HG03060 (cell line): ENCODE data around the gene ADGRV1.
"Not testable (repeated sequence)": the region's sequence is repeated elsewhere in the genome, so short reads cannot be mapped to it uniquely, and the experiment has no call there.

Experiments used
- ATAC-seq: cut with Tn5 transposase; IDR thresholded peaks from one replicate; pipeline ENCODE4 v1.9.1; 2021; ENCODE audit warnings: low read depth, moderate number of reproducible peaks; ENCODE audit not compliant: unreplicated experiment

ADGRV1 gene

GRCh38 chr5:90802474-90803317 lies 244.1 kb downstream of the ADGRV1 start:
- no peak for ATAC-seq

DNA sequence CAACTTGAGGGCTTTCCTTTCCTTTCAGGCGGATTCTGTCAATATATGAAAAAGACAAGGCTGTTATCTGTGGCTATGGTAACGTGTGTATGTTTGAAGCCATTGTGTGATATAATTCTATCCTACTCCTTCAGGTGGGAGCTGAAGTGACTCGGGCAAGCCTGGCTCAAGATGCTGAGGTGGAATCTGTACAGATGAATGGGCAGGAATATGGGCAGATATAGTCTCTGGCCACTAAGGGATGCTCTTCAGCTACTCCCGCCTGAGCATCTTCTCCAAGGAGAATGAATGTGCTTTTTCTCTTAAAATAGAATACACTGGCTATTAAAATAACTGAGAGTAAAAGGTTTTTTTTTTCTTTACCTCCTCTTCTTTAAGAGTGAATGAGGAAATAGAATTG lies 244.8 kb downstream of the ADGRV1 start:
- no peak for ATAC-seq

DNA sequence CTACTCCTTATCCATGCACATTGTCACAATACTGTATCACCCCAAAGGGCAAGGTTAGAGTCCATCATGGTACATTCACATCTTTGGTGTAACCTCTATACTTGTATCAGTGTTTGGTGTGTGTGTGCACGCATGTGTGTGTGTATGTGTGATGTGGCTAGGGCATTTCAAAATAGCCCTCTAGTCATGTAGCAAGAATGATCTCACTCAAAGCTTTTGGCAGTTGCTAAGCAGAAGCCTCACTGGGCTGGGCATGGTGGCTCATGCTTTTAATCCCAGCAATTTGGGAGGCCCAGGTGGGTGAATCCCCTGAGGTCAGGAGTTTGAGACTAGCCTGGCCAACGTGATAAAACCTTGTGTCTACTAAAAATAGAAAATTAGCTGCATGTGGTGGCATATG lies 245.3 kb downstream of the ADGRV1 start:
- no peak for ATAC-seq

- ATAC-seq, result no peak
These were observed 248.9 kb downstream of the ADGRV1 start for GRCh38 chr5:90807496-90807895.

GRCh38 chr5:90809311-90810056 lies 250.9 kb downstream of the ADGRV1 start:
- no peak for ATAC-seq

- no peak for ATAC-seq
These were observed 251.6 kb downstream of the ADGRV1 start for GRCh38 chr5:90810211-90810610.

GRCh38 chr5:90813392-90813791 lies 254.8 kb downstream of the ADGRV1 start:
- no peak for ATAC-seq

DNA sequence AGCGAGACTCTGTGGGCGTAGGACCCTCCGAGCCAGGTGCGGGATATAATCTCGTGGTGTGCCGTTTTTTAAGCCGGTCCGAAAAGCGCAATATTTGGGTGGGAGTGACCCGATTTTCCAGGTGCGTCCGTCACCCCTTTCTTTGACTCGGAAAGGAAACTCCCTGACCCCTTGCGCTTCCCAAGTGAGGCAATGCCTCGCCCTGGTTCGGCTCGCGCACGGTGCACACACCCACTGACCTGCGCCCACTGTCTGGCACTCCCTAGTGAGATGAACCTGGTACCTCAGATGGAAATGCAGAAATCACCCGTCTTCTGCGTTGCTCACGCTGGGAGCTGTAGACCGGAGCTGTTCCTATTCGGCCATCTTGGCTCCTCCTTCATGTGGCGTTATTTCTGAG lies 263.5 kb downstream of the ADGRV1 start:
- ATAC-seq, result not testable (repeated sequence)

GRCh38 chr5:90824436-90824835 lies 265.8 kb downstream of the ADGRV1 start:
- ATAC-seq, result no peak

DNA sequence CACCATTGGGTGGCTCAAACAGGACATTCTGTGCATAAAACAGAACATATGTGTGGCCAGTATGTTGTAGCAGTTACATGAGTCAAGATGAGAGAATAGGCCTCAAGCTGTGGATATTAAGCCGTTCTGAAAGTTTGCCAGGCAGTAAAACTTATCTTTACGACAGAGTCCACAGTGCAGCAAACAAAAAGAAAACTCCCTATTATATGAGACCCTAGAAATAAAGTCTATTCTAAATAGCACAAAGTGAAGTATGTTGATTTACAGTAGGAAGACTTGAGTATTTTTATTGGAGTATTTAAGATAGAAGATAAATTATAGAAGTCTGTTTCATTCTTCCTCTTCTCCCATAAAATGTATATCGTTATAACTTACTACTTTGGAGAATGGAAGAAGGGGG lies 271.5 kb downstream of the ADGRV1 start:
- ATAC-seq, result no peak

DNA sequence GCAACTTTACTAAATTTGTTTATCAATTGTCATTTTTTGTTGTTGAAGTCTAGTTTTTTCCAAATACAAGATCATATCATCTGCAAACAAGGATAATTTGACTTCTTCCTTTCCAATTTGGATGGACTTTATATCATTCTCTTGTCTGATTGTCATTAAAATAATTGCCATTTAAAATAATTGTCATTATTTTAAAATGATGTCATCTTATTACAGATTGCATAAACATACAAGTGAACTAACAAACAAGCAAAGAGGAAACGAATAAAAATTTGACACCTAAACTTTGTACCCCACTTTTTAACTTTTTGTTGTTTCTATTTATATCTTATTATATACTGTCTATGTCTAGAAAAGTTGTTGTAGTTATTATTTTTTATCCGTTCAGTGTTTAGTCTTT lies 275.2 kb downstream of the ADGRV1 start:
- no peak for ATAC-seq

GRCh38 chr5:90834711-90835110 lies 276.1 kb downstream of the ADGRV1 start:
- ATAC-seq, result no peak

DNA sequence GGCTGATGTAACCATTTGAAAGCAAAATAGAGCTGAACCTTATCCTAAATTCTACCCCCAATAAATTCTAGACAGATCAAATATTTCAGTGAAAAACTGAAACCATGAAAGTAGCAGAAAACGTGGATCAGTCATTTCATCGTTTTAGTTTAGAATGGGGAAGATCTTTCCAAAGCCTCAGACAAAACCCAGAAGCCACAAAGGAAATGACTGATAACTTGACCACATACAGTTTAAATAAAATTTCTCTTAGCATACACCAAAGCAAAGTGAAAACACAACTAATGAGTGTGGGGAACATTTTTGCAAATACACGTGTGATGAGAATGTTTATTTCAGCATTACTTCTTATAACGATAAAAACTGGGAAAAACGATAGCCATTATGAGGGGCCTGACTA lies 284.8 kb downstream of the ADGRV1 start:
- no peak for ATAC-seq

GRCh38 chr5:90844931-90845330 lies 286.3 kb downstream of the ADGRV1 start:
- ATAC-seq, result no peak

- ATAC-seq, result no peak
These were observed 287.3 kb downstream of the ADGRV1 start for GRCh38 chr5:90845723-90846554.

GRCh38 chr5:90847606-90848005 lies 289.0 kb downstream of the ADGRV1 start:
- ATAC-seq, result not testable (repeated sequence)

- no peak for ATAC-seq
These were observed 291.3 kb downstream of the ADGRV1 start for GRCh38 chr5:90849939-90850338.

- no peak for ATAC-seq
These were observed 293.9 kb downstream of the ADGRV1 start for GRCh38 chr5:90852531-90852930.

GRCh38 chr5:90853750-90854149 lies 295.2 kb downstream of the ADGRV1 start:
- no peak for ATAC-seq

DNA sequence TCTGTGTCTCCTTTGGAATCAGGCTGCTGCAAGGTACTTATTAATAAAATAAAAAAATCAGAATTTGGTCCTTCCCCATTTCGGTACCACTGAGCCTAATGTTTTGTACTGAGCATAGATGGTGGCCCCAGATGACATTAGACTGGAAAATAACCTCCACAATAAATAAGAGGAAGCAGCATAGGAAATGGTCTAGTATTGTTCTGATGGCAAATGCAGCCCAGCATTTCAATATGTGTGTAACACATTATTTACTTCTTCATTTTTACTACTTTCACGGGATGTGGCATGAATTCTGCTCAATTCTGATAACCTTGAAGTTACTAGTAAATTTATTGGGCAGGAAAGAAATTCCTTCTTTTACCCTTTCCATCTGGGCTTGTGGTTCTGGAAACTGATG lies 295.6 kb downstream of the ADGRV1 start:
- no peak for ATAC-seq
